NCI-H128 (cell line): Measurements from ENCODE around the gene ANKRD33B.

Experiments used
- DNase-seq: peaks from one replicate; lab custom pipeline; 2025; ENCODE audit not compliant: unreplicated experiment; lab: John Stamatoyannopoulos, UW

ANKRD33B gene

GRCh38 chr5:10577371-10578292, 13.8 kb downstream of the ANKRD33B start:
- no peak for DNase-seq

GRCh38 chr5:10578293-10578665, 14.4 kb downstream of the ANKRD33B start:
- no peak for DNase-seq

GRCh38 chr5:10578869-10579268, 15.0 kb downstream of the ANKRD33B start:
- no peak for DNase-seq

- DNase-seq, result no peak
Observed at GRCh38 chr5:10579536-10580521, 16.0 kb downstream of the ANKRD33B start.

GRCh38 chr5:10580531-10581423, 16.9 kb downstream of the ANKRD33B start:
- DNase-seq, result no peak

DNA sequence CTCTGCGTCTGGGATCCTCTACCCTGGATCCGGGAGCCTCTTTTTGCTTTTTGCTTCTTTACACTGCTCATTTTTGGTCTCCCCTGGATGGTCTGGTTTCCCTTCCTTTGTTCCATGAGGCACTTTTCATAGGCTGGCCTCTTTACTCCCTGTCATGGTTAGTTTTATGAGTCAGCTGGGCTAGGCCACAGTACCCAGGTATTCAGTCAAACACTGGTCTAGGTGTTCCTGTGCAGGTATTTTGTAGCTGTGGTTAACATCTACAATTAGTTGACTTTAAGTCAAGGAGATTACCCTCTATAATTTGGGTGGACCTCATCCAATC, 17.5 kb downstream of the ANKRD33B start:
- DNase-seq, result no peak

GRCh38 chr5:10581867-10582511, 18.1 kb downstream of the ANKRD33B start:
- DNase-seq, result no peak

GRCh38 chr5:10582512-10582897, 18.6 kb downstream of the ANKRD33B start:
- DNase-seq, result no peak

GRCh38 chr5:10583663-10584572, 20.0 kb downstream of the ANKRD33B start:
- DNase-seq, result no peak

- DNase-seq, result no peak
Observed at GRCh38 chr5:10584714-10585517, 21.0 kb downstream of the ANKRD33B start.

- DNase-seq, result no peak
Observed at GRCh38 chr5:10585518-10585915, 21.6 kb downstream of the ANKRD33B start.

GRCh38 chr5:10586008-10586407, 22.1 kb downstream of the ANKRD33B start:
- no peak for DNase-seq

GRCh38 chr5:10586555-10586954, 22.7 kb downstream of the ANKRD33B start:
- DNase-seq, result no peak

- no peak for DNase-seq
Observed at GRCh38 chr5:10588109-10588775, 24.4 kb downstream of the ANKRD33B start.

DNA sequence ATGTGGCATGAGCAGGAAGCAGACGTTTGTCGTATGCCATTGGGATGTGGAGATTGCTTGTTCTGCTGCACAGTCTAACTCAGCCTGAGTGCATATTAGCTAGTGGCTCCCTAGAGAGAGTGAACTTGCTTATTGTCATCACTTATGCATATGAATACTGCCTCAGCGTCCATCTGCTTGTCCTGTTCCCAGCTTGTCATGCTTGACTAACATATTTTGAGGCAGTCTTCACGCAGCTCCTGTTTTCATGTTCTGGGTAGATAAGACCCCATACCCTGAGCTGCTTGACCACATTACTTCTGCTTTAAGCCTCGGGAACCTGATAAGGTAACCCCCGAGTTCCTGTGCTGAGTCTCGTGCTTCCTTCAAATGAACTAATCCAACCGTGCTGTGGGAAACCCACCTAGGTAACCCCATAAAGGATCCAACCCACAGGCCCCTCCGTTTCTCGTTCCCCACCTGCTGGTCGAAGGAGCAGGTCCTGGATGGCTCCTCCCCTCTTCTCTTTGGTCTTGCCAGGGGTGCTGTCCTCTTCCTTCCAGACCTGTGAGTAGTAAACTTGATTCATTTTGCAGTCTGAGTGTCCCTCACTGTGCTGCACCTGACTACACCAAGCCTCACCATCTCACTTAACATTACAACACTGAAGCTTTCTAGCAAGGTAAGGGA, 25.0 kb downstream of the ANKRD33B start:
- DNase-seq, result no peak

- DNase-seq, result no peak
Observed at GRCh38 chr5:10590226-10590999, 26.5 kb downstream of the ANKRD33B start.

DNA sequence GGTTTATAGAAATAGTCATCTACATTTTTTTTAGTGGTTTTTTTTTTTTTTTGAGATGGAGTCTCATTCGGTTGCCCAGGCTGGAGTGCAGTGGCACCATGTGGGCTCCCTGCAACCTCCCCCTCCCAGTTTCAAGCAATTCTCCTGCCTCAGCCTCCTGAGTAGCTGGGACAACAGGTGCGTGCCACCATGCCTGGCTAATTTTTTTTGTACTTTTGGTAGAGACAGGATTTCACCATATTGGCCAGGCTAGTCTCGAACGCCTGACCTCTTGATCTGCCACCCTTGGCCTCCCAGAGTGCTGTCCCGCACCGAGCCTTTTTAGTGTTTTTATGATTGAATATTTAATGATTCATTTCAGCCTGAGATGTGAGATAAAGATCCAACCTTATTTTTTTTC, 27.3 kb downstream of the ANKRD33B start:
- no peak for DNase-seq
